Activated CD4-positive, alpha-beta T cell treated with anti-CD3 and anti-CD28 coated beads for 36 hours (primary cell): Measurements from ENCODE around the gene TSPAN14. TPM values are rescaled to one million over a fixed set of nuclear protein-coding genes. Genes with fewer than 3 reads are reported as not detected.
A peak's percentile ranks its signal among the peaks of the same experiment; 100 is the strongest.

Experiments used
- ATAC-seq: fragments of 200-7000 bp; cut with Tn5 transposase; one replicate; pipeline ENCODE4 v1.10.0; 2021; ENCODE audit warnings: mild to moderate bottlenecking, moderate library complexity
- CTCF ChIA-PET: fragments of 350-600 bp; sonication (Branson Sonifier 250); formaldehyde crosslinking; loops from one replicate; lab custom pipeline; 2021; ENCODE audit warnings: antibody characterized with exemption; lab: Charles Lee
- POLR2A ChIA-PET: fragments of 350-600 bp; sonication (Branson Sonifier 250); formaldehyde crosslinking; loops from one replicate; lab custom pipeline; 2021; ENCODE audit warnings: antibody characterized with exemption, inconsistent platforms; lab: Charles Lee
- DNase-seq: peaks from one replicate; pipeline ENCODE4 v3.0.0-alpha.2; 2020
- H3K27ac Mint-ChIP-seq: one replicate; pipeline ENCODE4 v1.8.0; 2021; ENCODE audit warnings: mixed read lengths
- H3K27me3 Mint-ChIP-seq: one replicate; pipeline ENCODE4 v1.8.0; 2021; ENCODE audit warnings: mixed read lengths
- H3K36me3 Mint-ChIP-seq: one replicate; pipeline ENCODE4 v1.8.0; 2021; ENCODE audit warnings: low read depth, mixed read lengths
- H3K4me1 Mint-ChIP-seq: one replicate; pipeline ENCODE4 v1.8.0; 2021; ENCODE audit warnings: mixed read lengths
- H3K4me3 Mint-ChIP-seq: one replicate; pipeline ENCODE4 v1.8.0; 2021; ENCODE audit warnings: mild to moderate bottlenecking, moderate library complexity, mixed read lengths
- H3K9me3 Mint-ChIP-seq: one replicate; pipeline ENCODE4 v1.8.0; 2021; ENCODE audit warnings: low read depth, mixed read lengths
- intact Hi-C, 2 experiments: fragments of 100-400 bp; cut with DNase I in 1 of 2; cut with micrococcal nuclease in 1 of 2; formaldehyde crosslinking; loops; one replicate each; pipeline versions ENCODE4 v1.14.2 to v1.15.1; 2022 to 2024; cut with DNase I, micrococcal nuclease
- total RNA-seq, 2 experiments: library from RNA; stranded (reverse); gene quantifications; one replicate each; pipeline ENCODE4 v1.2.3, GENCODE V29; 2021

Gene TSPAN14
- total RNA-seq, 2 experiments from 2014 or later: 37.6 to 43.8 TPM

DNA sequence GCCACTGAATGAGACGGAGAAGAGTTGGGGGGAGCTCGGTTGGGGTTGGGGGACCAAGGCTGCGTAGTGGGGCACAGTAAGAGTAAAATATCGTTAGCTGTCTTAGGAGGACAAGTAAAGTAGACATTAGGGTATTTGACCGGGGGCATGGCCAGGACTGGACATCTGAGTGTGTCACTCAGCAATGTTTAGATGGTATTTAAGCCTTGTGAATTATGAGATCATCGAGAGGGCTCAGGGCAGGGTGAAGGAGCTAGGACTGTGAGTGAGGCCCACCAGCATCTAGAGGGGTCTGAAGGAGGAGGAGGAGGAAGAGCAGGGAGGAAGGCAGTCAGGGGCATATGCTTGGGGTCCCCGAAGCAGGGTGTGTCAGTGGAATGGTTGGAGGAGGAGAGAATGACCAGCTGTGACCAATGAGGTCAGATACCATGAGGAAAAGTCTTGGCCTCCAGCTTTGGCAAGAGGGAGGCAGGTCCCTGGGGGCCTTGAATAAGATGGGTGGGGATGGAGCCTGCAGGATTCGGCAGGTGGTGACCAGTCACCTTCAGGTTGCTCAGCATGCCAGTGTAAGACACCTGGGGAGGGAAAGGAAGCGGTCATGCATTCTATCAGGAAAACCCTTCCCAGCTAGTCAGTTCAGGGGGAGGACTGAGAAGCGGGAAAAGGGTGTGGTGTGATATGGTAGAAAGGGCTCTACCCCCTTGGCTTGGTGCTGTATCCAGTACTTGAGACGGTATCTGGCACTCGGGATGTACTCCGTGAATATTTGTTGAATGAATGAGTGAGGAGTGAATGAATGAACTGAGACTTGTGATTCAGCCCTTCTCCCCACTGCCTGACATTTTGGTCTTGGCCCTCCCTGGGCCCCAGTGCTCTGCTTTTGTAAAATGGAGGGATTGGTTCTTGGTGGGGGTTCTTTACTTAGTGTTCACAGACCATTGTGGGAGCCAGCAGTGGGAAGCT is 48.8 kb downstream of the TSPAN14 start:
- no peak for ATAC-seq

DNA sequence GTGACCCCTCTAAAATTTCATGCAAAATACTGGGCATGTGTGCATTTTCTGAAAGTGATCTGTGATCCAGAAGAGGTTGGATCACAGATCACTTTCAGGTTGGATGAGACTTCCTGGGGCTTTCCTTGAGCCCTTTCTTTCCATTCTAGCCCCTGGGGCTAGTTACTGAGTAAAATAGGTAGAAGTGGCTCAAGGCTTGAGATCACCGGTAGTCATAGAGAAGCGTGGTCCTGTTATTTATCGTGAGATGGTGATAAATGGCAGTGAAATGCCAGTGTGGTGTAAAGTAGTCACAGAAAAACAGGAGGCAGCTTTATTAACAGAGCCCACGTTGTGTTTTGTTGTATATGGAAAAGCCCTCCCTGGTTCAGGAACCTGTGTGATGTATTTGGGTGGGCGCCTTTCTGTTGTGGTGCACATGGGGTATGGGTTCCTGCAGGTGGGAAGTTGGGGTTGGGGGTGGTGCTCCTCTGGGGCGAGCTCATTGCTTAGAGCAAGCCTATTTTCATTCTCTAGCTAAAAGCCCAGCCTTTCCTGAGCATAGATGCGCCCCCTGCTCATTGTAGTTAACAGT is 49.6 kb downstream of the TSPAN14 start:
- DNase-seq (no peak), ATAC-seq (no peak)
- POLR2A ChIA-PET: interaction anchor here (0.6 to 2.3 kb wide), 3 partner anchors 34 to 96 kb away, joined by 3 to 10 read pairs (median 3); partner anchors contain the start of gene PRXL2A
- intact Hi-C loops: loop anchor here in 1 of 2 experiments (2.0 kb wide), 2 partner anchors 37 to 49 kb away; partner anchors contain the start of gene TSPAN14
- H3K27ac Mint-ChIP-seq: peak overlapping the region; percentile 98
- CTCF ChIA-PET: interaction anchor here (1.1 to 16.9 kb wide), 9 partner anchors 7 to 127 kb away, joined by 3 to 372 read pairs (median 37); partner anchors contain the start of gene TSPAN14
- H3K4me3 Mint-ChIP-seq: no peak overlapping the region
- peaks cover 27% of the 10 kb centered on the region for H3K36me3 Mint-ChIP-seq
- peaks cover 71% of the 10 kb centered on the region for H3K4me1 Mint-ChIP-seq
- no peaks in the 10 kb centered on the region for H3K9me3 Mint-ChIP-seq
- H3K27me3 Mint-ChIP-seq: no peaks in the 10 kb centered on the region

More for the DNA sequence above, 48.8 kb downstream of the TSPAN14 start:
- H3K9me3 Mint-ChIP-seq: no peaks in the 10 kb centered on the region
- peak overlapping the region; percentile 98 for H3K27ac Mint-ChIP-seq
- CTCF ChIA-PET: interaction anchor here (1.1 to 16.9 kb wide), 7 partner anchors 8 to 126 kb away, joined by 3 to 372 read pairs (median 61); partner anchors contain the start of gene TSPAN14
- peaks cover 79% of the 10 kb centered on the region for H3K4me1 Mint-ChIP-seq
- no peak for DNase-seq
- no peak overlapping the region for H3K4me3 Mint-ChIP-seq
- peaks cover 24% of the 10 kb centered on the region for H3K36me3 Mint-ChIP-seq
- H3K27me3 Mint-ChIP-seq: no peaks in the 10 kb centered on the region
- POLR2A ChIA-PET: no interaction called here
- intact Hi-C loops: no loop called here

DNA sequence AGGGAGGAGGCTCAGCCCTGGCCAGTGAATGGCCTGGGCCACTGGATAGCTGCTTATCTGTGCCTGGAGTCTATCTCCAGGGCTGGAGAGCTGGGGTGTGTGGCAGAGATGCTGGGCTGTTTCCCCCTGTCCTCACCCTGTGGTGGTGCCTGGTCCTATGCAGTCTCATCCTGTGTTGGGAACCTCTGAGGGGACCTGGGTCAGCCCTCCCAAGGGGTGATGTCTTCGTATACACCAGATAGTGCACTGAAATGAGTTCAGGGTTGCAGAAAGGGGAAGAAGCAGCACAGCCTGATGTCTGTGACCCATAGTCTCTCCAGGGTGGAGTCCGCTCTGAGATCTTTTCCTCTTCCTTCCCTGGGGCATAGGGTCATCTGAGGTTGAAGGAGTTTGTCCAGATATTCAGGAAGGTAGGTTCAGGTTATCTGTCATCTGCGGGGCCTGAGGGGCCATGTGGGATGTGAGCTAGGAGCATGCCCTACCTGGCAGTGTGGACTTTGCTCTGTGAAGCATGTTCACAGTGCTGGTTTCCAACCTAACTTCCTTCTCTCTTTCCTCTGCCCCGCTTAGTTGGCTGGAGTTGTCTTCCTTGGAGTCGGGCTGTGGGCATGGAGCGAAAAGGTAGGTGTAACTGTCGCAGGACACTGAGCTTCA is 50.2 kb downstream of the TSPAN14 start:
- POLR2A ChIA-PET: interaction anchor here (0.6 to 2.3 kb wide), 5 partner anchors 16 to 96 kb away, joined by 3 to 10 read pairs (median 3); partner anchors contain the start of gene PRXL2A
- Mint-ChIP-seq H3K36me3 (peaks cover 32% of the 10 kb centered on the region), H3K27me3 (no peaks in the 10 kb centered on the region), H3K9me3 (no peaks in the 10 kb centered on the region), H3K27ac (peak overlapping the region; percentile 98), H3K4me1 (peaks cover 65% of the 10 kb centered on the region), H3K4me3 (no peak overlapping the region)
- CTCF ChIA-PET: interaction anchor here (0.6 to 16.9 kb wide), 17 partner anchors 16 to 142 kb away, joined by 3 to 372 read pairs (median 9); partner anchors contain the start of genes PRXL2A and TSPAN14
- DNase-seq (no peak), ATAC-seq (no peak)
- intact Hi-C loops: loop anchor here in 1 of 2 experiments (2.0 kb wide), 2 partner anchors 37 to 49 kb away; partner anchors contain the start of gene TSPAN14

DNA sequence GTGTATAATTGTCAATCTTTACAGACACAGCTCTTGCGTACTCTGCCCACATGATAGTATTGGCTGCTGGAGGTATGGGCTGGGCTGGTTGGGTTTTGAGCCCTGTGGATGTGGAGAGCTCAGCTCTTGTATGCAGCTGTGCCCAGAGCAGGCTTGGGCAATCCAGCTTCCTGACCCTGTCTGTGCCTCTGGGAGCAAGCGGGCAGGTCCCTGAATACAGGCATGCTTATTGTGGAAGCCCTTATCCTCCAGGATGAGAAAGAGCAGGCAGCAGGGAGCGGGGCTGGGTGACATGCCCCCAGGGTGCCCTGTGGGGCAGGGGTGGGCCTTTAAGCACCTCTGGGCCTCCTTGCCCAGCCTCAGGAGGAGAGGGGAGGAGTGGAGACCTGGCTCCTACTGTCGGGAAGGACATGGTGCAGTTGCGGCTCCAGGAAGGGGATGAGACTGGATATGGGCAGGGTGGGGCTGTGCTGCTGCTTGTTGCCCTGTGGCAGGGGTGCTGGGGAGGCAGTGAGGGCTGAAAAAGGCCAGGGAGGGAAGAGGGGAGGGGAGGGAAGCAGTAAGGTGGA is 50.9 kb downstream of the TSPAN14 start:
- DNase-seq: no peak
- peak; percentile 28 for ATAC-seq
- POLR2A ChIA-PET: interaction anchor here (0.6 to 2.3 kb wide), 7 partner anchors 17 to 97 kb away, joined by 3 to 10 read pairs (median 3); partner anchors contain the start of gene PRXL2A

DNA sequence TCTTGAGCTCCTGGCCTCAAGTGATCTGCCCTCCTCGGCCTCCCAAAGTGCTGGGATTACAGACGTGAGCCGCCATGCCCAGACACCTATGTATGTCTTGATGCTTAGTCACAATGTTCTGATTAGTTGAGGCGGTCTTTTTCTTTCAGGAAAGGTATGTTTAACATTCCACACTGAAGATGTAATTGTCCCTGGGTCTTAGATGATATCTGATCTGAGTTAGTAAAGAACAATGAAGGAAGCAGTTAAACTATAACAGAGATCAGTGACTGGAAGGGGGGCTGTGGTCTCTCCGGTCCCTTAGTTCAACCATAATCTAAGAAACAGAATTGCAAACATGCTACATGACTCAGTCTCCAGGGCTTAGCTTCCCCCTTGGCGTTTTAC is 52.1 kb downstream of the TSPAN14 start:
- ChIA-PET POLR2A (interaction anchor here (0.6 to 2.3 kb wide), 7 partner anchors 45 to 123 kb away, joined by 3 to 10 read pairs (median 3); partner anchors contain the start of gene PRXL2A), CTCF (interaction anchor here (0.6 to 16.9 kb wide), 33 partner anchors 9 to 310 kb away, joined by 3 to 372 read pairs (median 6); partner anchors contain the start of genes PRXL2A, SH2D4B and TSPAN14)
- intact Hi-C loops: no loop called here
- Mint-ChIP-seq H3K9me3 (no peaks in the 10 kb centered on the region), H3K27me3 (no peaks in the 10 kb centered on the region), H3K27ac (peak overlapping the region; percentile 3), H3K4me1 (peaks cover 57% of the 10 kb centered on the region), H3K4me3 (no peak overlapping the region), H3K36me3 (peaks cover 37% of the 10 kb centered on the region)
- ATAC-seq (no peak), DNase-seq (no peak)

More for the DNA sequence above, 50.9 kb downstream of the TSPAN14 start:
- intact Hi-C loops: loop anchor here (1.0 to 2.0 kb wide), 6 partner anchors 38 to 127 kb away; partner anchors contain the start of genes PRXL2A (in 1 of the 2) and TSPAN14 (in 1 of the 2)
- CTCF ChIA-PET: interaction anchor here (0.6 to 16.9 kb wide), 29 partner anchors 8 to 142 kb away, joined by 3 to 372 read pairs (median 6); partner anchors contain the start of genes PRXL2A, SH2D4B and TSPAN14
- Mint-ChIP-seq H3K9me3 (no peaks in the 10 kb centered on the region), H3K27ac (peak overlapping the region; percentile 98), H3K4me3 (no peak overlapping the region), H3K27me3 (no peaks in the 10 kb centered on the region), H3K4me1 (peaks cover 59% of the 10 kb centered on the region), H3K36me3 (peaks cover 35% of the 10 kb centered on the region)

DNA sequence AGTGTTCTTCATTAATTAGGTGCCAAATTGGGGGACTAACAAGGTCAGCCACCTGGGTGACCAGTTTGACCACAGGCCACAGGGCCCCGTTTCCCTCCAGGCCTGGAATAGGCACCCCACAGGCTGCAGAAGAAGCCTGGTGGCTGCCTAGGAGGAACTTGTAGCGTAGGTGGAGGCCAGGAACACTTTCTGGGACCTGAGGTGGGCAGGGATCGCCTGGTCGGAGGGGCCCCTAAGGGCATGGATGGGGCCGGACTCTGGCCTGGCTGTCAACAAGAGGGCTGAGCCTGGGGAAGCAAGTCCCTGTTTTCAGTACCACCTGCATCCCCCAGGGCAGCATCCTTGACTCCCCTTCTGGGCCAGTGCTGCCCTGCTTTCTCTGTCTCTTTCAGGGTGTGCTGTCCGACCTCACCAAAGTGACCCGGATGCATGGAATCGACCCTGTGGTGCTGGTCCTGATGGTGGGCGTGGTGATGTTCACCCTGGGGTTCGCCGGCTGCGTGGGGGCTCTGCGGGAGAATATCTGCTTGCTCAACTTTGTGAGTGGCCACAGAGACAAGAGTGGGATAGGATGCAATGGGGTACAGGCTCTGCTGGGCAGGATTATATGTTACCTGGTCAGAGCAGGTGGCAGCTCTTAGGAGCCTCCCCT is 52.9 kb downstream of the TSPAN14 start:
- Mint-ChIP-seq H3K9me3 (no peaks in the 10 kb centered on the region), H3K27ac (peak overlapping the region; percentile 28), H3K4me3 (no peak overlapping the region), H3K36me3 (peaks cover 30% of the 10 kb centered on the region), H3K27me3 (no peaks in the 10 kb centered on the region), H3K4me1 (peaks cover 56% of the 10 kb centered on the region)
- ATAC-seq (no peak), DNase-seq (no peak)
- CTCF ChIA-PET: interaction anchor here (0.6 to 16.9 kb wide), 11 partner anchors 19 to 246 kb away, joined by 3 to 372 read pairs (median 3); partner anchors contain the start of gene TSPAN14
- intact Hi-C loops: no loop called here
- POLR2A ChIA-PET: no interaction called here

DNA sequence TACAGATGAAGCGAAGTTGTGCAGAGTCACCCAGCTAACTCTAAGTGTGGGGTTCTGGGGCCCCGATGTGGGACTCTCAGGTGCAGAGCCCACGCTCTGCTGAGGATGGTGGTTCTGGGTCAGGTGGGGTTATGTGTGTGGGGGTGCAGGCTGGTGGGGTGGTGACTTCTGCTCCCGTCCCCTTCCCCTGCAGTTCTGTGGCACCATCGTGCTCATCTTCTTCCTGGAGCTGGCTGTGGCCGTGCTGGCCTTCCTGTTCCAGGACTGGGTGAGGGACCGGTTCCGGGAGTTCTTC is 54.9 kb downstream of the TSPAN14 start:
- no peaks in the 10 kb centered on the region for H3K27me3 Mint-ChIP-seq
- H3K36me3 Mint-ChIP-seq: peaks cover 36% of the 10 kb centered on the region
- H3K9me3 Mint-ChIP-seq: no peaks in the 10 kb centered on the region
- H3K4me3 Mint-ChIP-seq: no peak overlapping the region
- H3K4me1 Mint-ChIP-seq: peaks cover 35% of the 10 kb centered on the region
- intact Hi-C loops: no loop called here
- ATAC-seq (no peak), DNase-seq (no peak)
- CTCF ChIA-PET: interaction anchor here (0.7 to 16.9 kb wide), 8 partner anchors 9 to 131 kb away, joined by 3 to 372 read pairs (median 4); no protein-coding TSS in a partner anchor
- no peak overlapping the region for H3K27ac Mint-ChIP-seq
- POLR2A ChIA-PET: no interaction called here

DNA sequence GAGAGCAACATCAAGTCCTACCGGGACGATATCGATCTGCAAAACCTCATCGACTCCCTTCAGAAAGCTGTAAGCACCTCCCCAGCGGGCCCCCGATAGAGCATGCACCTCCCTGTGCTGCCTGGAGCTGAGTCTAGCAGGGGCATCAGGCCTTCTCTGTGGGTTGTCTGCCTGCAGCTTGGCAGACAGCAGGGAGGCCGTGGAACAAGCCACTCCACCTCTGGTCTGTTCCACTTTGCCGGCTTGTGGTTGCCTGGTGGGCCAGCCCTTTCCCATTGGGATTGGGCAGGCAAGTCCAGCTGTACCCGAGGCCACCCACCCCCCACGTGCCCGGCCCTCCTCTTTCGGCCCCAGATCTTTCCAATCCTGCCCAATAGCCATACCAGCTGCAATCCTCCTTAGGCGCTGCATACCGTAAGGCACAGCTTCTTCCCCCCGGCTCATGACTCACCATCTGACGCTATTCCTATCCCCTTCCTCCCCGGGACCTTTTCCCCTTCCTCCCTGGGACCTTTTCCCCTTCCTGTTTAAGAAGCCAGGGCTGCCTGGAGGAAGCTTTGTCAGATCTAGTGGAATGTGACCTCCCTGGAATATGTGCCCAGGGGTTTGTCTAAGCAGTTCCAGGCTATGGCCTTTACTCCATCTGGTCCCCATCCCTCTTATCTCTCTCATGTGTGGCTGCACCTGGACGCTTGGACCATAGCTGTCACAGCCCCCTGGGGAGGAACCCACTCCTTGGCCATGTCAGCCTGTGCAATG is 55.5 kb downstream of the TSPAN14 start:
- DNase-seq (no peak), ATAC-seq (no peak)
- Mint-ChIP-seq H3K4me3 (no peak overlapping the region), H3K9me3 (no peaks in the 10 kb centered on the region), H3K4me1 (peaks cover 30% of the 10 kb centered on the region), H3K36me3 (peaks cover 41% of the 10 kb centered on the region), H3K27ac (no peak overlapping the region), H3K27me3 (no peaks in the 10 kb centered on the region)
- CTCF ChIA-PET: interaction anchor here (0.7 to 16.9 kb wide), 5 partner anchors 45 to 132 kb away, joined by 3 to 372 read pairs (median 6); no protein-coding TSS in a partner anchor
- intact Hi-C loops: no loop called here
- POLR2A ChIA-PET: no interaction called here

DNA sequence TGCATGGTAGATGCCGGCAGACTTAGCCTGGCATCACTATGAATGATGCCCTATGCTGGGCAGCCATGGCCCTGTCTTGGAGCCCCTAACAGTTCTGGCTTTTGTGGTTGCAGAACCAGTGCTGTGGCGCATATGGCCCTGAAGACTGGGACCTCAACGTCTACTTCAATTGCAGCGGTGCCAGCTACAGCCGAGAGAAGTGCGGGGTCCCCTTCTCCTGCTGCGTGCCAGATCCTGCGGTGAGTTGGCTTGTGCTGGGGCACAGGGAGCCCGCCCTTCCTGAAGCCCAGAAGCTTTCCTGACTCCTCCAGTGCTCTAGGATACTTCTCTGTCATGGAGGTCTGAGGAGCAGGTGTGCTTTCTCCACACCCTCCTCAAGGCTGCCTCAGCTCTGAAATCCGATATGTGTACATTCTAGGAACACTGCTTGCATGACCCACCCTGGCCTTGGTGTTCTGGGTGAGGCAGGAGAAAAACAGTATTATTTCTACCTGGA is 58.0 kb downstream of the TSPAN14 start:
- CTCF ChIA-PET: interaction anchor here (0.6 to 16.9 kb wide), 10 partner anchors 13 to 134 kb away, joined by 3 to 372 read pairs (median 6); partner anchors contain the start of gene PRXL2A
- no peak overlapping the region for H3K4me3 Mint-ChIP-seq
- no peak for DNase-seq
- ATAC-seq: no peak
- no peaks in the 10 kb centered on the region for H3K9me3 Mint-ChIP-seq
- intact Hi-C loops: no loop called here
- H3K27me3 Mint-ChIP-seq: no peaks in the 10 kb centered on the region
- H3K36me3 Mint-ChIP-seq: peaks cover 46% of the 10 kb centered on the region
- POLR2A ChIA-PET: interaction anchor here (0.8 kb wide), 1 partner anchor 38 kb away, joined by 9 read pairs; no protein-coding TSS in a partner anchor
- peak overlapping the region; percentile 55 for H3K27ac Mint-ChIP-seq
- peaks cover 25% of the 10 kb centered on the region for H3K4me1 Mint-ChIP-seq
